Stomach (tissue), 4 donors: ENCODE data around the gene MOB1A.

ENCODE experiments used
- CTCF ChIP-seq, 7 experiments: fragments of 450-650 bp in 4 of 7; fragments of 200-600 bp in 3 of 7; sonication (generic) in 3 of 7; IDR thresholded peaks; one replicate each; pipeline ENCODE4 v1.5.1; 2016 to 2019; ENCODE audit warnings: antibody characterized with exemption in 7 of 7, control low read depth in 2 of 7, mild to moderate bottlenecking in 1 of 7
- POLR2A ChIP-seq, 4 donors: fragments of 450-650 bp; IDR thresholded peaks; one replicate each; pipeline ENCODE4 v1.6.1; 2016; ENCODE audit warnings: antibody characterized with exemption in 4 of 4, control low read depth in 2 of 4, mild to moderate bottlenecking in 1 of 4, moderate library complexity in 1 of 4
- POLR2AphosphoS5 ChIP-seq, 3 donors: sonication (generic); formaldehyde crosslinking; IDR thresholded peaks; one replicate each; pipeline ENCODE4 v1.6.1; 2016; ENCODE audit warnings: antibody characterized with exemption in 3 of 3

DNA sequence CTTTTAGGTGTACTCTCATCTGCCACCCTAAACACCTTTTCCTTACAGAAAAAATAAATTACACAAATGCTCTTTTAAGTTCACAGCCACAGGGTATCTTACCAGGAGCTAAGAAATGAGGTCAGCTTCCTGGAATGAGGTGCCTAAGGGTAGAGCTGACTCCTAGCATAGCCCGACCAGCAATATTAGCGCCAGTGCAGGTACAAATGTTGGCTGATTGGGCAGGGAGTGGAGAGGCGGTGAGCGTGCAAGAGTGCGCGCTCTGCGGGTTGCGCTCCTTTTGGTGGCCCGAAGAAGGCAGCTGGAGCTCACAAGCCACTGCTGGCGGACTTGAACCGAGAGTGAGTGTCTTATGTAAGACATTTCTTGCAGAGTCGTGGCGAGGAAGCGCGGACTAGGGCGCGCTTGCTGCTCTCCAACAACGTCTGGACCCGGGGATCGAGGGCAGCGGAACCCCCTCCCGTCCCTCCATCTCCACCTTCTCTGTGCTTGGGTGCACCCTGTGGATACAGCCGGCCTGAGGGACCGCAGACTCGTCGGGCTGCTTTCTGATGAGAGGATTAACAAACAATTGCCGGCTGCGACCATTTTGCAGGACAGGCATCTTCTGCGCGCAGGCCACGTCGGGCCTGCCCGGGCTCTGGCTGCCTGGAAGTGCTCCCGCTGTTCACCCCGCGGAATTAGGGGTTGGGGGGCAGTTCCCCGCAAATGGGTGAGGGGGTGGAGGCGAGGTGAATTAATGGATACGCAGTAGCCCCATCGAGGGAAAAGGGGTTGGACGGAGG is 48.3 kb downstream of the MOB1A start:
- TF ChIP-seq CTCF (IDR thresholded peaks at IDR 0.05) (no peak), POLR2AphosphoS5 (IDR thresholded peaks at IDR 0.05) (no peak), POLR2A (IDR thresholded peaks at IDR 0.05) (no peak)
